ENCODE results near the gene SLC25A44.

Gene SLC25A44

GRCh38 chr1:156193488-156194299, at the start of gene SLC25A44:
Gene SLC25A44, plus strand, starts transcription at chr1:156194104. Its CDS starts 5,744 bp downstream, at chr1:156199848.
- DNase-seq (ENCODE audit: low read depth in 3 of 3): peak; percentile 92 to 96 (median 93)

- no peak for DNase-seq (ENCODE audit: low read depth in 3 of 3)
Observed at GRCh38 chr1:156144742-156145141, 49.2 kb upstream of the SLC25A44 start.

GRCh38 chr1:156145650-156146019, 48.3 kb upstream of the SLC25A44 start:
- DNase-seq (ENCODE audit: low read depth in 3 of 3): no peak

- no peak for DNase-seq (ENCODE audit: low read depth in 3 of 3)
Observed at GRCh38 chr1:156146020-156146768, 47.7 kb upstream of the SLC25A44 start.

- no peak for DNase-seq (ENCODE audit: low read depth in 3 of 3)
Observed at GRCh38 chr1:156146769-156147405, 47.0 kb upstream of the SLC25A44 start.

GRCh38 chr1:156148216-156148615, 45.7 kb upstream of the SLC25A44 start:
- no peak for DNase-seq (ENCODE audit: low read depth in 3 of 3)

GRCh38 chr1:156149374-156150332, 44.3 kb upstream of the SLC25A44 start:
- no peak for DNase-seq (ENCODE audit: low read depth in 3 of 3)

- no peak for DNase-seq (ENCODE audit: low read depth in 3 of 3)
Observed at GRCh38 chr1:156150333-156151011, 43.4 kb upstream of the SLC25A44 start.

- no peak for DNase-seq (ENCODE audit: low read depth in 3 of 3)
Observed at GRCh38 chr1:156151093-156151688, 42.7 kb upstream of the SLC25A44 start.

GRCh38 chr1:156152628-156153027, 41.3 kb upstream of the SLC25A44 start:
- no peak for DNase-seq (ENCODE audit: low read depth in 3 of 3)

GRCh38 chr1:156153362-156153761, 40.5 kb upstream of the SLC25A44 start, which contains the start of gene SEMA4A:
Gene SEMA4A, plus strand, starts transcription at chr1:156153585. Its CDS starts 994 bp downstream, at chr1:156154579.
- DNase-seq (ENCODE audit: low read depth in 3 of 3): no peak

- DNase-seq (ENCODE audit: low read depth in 3 of 3): peak in 2 of 3 donors; percentile 50 to 66
Observed at GRCh38 chr1:156154317-156154749, 39.6 kb upstream of the SLC25A44 start.

- DNase-seq (ENCODE audit: low read depth in 3 of 3): no peak
Observed at GRCh38 chr1:156155756-156156510, 38.0 kb upstream of the SLC25A44 start.

- DNase-seq (ENCODE audit: low read depth in 3 of 3): no peak
Observed at GRCh38 chr1:156157506-156157905, 36.4 kb upstream of the SLC25A44 start.

GRCh38 chr1:156157966-156158365, 35.9 kb upstream of the SLC25A44 start:
- DNase-seq (ENCODE audit: low read depth in 3 of 3): no peak

- DNase-seq (ENCODE audit: low read depth in 3 of 3): no peak
Observed at GRCh38 chr1:156160000-156160742, 33.7 kb upstream of the SLC25A44 start.

GRCh38 chr1:156160743-156161171, 33.1 kb upstream of the SLC25A44 start:
- DNase-seq (ENCODE audit: low read depth in 3 of 3): peak; percentile 64 to 85 (median 74)

- no peak for DNase-seq (ENCODE audit: low read depth in 3 of 3)
Observed at GRCh38 chr1:156162430-156163037, 31.4 kb upstream of the SLC25A44 start.

Measured in stimulated activated CD4-positive, alpha-beta T cell treated with anti-CD3 and anti-CD28 coated beads, TNF-alpha, amount 100 ng/mL, for 48 hours (primary cell).